Stimulated activated CD8-positive, alpha-beta memory T cell treated with anti-CD3 and anti-CD28 coated beads, Interleukin-7, amount 100 ng/mL, for 4 hours (primary cell): Measurements from ENCODE around the gene COA8.

Source experiments
- DNase-seq, 2 donors: peaks; one replicate each; pipeline ENCODE4 v3.0.0-alpha.2; 2020; ENCODE audit warnings: low read depth in 2 of 2

The COA8 gene

GRCh38 chr14:103562429-103563225, at the start of gene COA8, which contains the start of gene BAG5:
Gene COA8, plus strand, starts transcription at chr14:103562960. Its CDS starts 42 bp downstream, at chr14:103563002.
Gene BAG5, minus strand, starts transcription at chr14:103562657. Its CDS starts 1,493 bp downstream, at chr14:103561164.
- peak; percentile 70 to 86 for DNase-seq

- DNase-seq = no peak
Observed at GRCh38 chr14:103514596-103515421, 48.0 kb upstream of the COA8 start.

GRCh38 chr14:103516426-103517173, 46.2 kb upstream of the COA8 start:
- DNase-seq = no peak

GRCh38 chr14:103517174-103517566, 45.6 kb upstream of the COA8 start:
- no peak for DNase-seq

GRCh38 chr14:103517721-103518421, 44.9 kb upstream of the COA8 start:
- DNase-seq = no peak

- DNase-seq = no peak
Observed at GRCh38 chr14:103518422-103519042, 44.2 kb upstream of the COA8 start.

GRCh38 chr14:103519043-103519836, 43.5 kb upstream of the COA8 start:
- DNase-seq = no peak

- no peak for DNase-seq
Observed at GRCh38 chr14:103519837-103520212, 42.9 kb upstream of the COA8 start.

- no peak for DNase-seq
Observed at GRCh38 chr14:103520269-103520656, 42.5 kb upstream of the COA8 start.

GRCh38 chr14:103520657-103521437, 41.9 kb upstream of the COA8 start:
- DNase-seq = peak; percentile 26 to 65

GRCh38 chr14:103521438-103521950, 41.3 kb upstream of the COA8 start:
- no peak for DNase-seq

- no peak for DNase-seq
Observed at GRCh38 chr14:103521951-103522563, 40.7 kb upstream of the COA8 start.

GRCh38 chr14:103522649-103523574, 39.8 kb upstream of the COA8 start, which contains the start of gene CKB:
Gene CKB, minus strand, starts transcription at chr14:103522830. Its CDS starts 337 bp downstream, at chr14:103522493.
- no peak for DNase-seq

- DNase-seq = no peak
Observed at GRCh38 chr14:103523575-103523954, 39.2 kb upstream of the COA8 start.

- DNase-seq = no peak
Observed at GRCh38 chr14:103524002-103524935, 38.5 kb upstream of the COA8 start.
